OCI-M2 (cell line): ENCODE measurements around the gene VTI1B.
"Not testable (repeated sequence)": the region's sequence is repeated elsewhere in the genome, so short reads cannot be mapped to it uniquely, and the experiment has no call there.

Experiments
- DNase-seq: peaks from one replicate; lab custom pipeline; 2025; ENCODE audit not compliant: unreplicated experiment; lab: John Stamatoyannopoulos, UW

VTI1B gene, protein sequence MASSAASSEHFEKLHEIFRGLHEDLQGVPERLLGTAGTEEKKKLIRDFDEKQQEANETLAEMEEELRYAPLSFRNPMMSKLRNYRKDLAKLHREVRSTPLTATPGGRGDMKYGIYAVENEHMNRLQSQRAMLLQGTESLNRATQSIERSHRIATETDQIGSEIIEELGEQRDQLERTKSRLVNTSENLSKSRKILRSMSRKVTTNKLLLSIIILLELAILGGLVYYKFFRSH

DNA sequence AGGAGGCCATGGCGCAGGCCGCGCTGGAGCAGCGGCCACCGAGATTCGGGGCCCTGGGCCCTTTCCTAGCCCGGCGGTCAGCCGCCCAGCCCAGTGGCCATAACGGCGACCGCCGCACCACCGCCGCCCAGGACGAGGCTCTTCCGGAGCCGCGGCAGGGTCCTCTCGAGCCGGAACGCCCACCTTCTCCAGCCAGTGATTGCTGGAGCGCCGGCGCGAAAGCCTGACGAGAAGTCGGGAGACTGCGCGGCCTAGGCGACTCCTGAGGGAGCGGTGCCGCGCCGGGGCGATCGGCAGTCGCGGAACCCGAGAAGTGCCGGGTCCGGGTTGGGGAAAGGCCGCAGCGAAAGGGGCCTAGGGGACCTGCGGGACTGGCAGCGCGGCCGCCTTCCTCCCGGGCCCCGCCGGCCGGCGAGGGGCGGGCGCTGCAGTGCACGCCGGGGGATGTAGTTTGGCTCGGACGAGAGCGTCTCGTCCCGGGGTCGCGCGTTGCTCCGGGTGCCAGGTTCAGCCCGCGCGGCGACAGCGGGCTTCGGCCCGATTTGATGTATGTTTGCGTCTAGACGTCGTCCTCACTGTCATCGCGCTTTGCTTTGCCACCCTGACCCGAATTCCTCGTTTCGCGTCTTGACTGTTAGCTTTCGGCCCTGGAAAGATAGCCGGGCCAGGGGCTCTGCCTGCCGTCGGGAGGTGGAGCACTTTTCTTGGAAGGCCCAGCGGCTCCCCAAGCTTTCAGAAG, at the start of gene VTI1B:
TSS of gene VTI1B (minus strand) at position 153 of the 739 bp plus-strand sequence. CDS start at position 10, 143 bp downstream.
- peak; percentile 77 for DNase-seq

DNA sequence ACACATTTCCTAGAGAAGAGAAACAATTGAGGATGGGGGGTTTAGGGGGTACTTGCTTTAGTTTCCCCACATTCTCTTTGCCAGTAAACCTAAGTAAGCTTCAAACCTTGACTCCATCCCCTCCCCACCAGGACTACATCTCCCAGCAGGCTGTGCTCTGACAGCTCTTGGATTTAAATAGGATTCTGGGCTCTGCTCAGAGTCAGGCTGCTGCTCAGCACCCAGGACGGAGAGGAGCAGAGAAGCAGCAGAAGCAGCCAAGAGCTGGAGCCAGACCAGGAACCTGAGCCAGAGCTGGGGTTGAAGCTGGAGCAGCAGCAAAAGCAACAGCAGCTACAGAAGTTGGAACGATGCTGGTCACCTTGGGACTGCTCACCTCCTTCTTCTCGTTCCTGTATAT, 47.9 kb upstream of the VTI1B start:
- DNase-seq = no peak

DNA sequence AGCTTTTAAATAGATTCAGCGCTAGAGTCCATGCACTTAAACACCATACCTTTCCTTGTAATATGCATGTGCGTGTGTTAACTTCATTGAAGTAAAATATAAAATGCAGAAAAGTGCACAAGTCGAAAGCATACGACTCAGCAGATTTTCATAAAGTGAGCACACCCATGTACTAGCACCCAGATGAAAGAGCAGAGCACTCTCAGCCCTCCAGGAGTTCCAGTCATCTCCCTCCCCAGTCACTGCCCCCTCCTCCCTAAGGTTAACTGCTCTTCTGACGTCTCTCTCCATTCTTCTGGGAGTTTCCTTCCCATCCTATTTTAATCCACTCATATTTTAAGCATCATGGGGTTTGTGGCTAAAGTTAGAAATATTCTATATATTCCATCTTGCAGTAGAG, 47.4 kb upstream of the VTI1B start:
- DNase-seq = no peak

DNA sequence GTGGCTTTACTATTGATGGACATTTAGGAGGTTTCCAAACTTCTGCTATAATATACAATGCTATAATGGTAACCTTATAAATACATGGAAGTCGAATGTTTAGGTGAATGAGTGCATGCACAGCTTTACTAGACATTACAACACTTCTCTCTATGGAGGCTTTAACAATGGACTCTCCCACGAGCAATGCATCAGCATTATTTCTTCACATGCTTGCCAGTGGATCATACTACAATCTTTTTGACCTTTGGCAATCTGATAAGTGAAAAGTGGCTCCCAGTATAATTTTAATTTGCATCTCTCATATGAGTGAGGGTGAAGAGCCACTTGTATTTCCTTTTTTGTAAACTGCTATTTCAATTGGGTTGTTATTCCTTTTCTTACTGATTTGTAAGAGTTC, 45.4 kb upstream of the VTI1B start:
- no peak for DNase-seq

DNA sequence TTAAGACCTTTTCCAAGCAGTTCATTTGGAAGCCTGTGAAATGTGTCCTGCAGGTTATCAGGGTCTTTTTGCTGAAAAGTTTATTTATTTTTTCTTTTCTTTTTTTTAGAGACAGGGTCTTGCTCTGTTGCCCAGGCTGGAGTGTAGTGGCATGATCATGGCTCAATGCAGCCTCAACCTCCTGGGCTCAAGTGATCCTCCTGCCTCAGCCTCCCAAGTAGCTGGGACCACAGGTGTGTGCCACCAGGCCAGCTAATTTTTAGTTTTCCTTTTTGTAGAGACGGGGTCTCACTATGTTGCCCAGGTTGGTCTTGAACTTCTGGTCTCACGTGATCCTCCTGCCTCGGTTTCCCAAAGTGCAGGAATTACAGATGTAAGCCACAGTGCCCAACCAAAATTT, 45.0 kb upstream of the VTI1B start:
- DNase-seq = not testable (repeated sequence)

DNA sequence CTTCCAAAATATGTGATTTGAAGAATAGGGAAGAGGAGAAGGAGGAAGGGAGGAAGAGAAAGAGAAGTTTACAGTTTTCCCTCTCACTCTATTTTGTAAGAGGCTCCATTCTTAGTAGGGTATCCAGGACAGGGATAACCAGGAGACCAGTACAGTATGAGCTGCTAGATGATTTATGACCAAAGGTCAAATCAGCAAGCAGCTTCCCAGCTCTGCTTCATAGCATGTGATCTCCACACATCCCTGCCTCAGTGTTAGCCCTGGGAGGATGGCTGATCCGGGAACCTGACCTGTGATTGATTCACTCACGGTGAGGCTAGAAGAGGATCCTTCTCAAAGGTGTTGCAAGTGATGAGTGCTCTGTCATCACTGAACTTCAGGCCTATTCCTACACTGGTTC, 43.8 kb upstream of the VTI1B start:
- no peak for DNase-seq

DNA sequence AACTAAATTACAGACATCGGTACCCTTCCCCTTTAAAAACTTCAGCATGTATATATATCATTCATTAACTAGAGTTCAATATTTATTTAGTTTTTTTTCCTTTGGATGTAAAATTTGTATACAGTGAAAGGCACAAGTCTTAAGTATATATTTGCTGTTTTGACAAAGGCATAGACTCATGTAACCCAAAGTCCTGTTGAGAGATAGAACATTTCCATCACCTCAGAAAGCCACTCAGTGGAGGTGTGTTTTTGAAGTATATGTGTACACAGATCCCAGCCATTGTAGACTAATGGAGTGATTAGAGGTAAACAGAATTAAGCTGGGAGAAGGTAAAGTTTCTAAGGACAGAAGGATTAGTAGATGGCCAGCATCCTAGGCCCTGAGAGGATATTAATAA, 42.6 kb upstream of the VTI1B start:
- no peak for DNase-seq

DNA sequence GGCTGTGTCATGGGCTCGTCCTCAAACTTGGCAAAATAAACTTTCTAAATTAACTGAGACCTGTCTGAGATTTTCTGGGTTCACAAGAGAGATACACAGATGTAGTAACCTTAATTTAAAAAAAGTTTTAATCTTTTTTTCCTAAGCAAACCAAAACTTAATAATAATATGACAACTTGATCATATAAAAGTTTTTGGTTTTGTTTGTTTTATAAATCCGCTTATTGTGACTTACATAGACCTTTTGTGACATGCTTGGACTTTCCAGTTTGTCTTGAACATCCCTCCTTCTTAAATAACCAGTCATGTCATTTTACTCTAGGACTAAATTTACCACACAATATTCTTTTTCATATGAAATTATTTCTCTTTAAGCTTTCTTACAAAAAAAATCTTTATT, 35.8 kb upstream of the VTI1B start:
- no peak for DNase-seq

DNA sequence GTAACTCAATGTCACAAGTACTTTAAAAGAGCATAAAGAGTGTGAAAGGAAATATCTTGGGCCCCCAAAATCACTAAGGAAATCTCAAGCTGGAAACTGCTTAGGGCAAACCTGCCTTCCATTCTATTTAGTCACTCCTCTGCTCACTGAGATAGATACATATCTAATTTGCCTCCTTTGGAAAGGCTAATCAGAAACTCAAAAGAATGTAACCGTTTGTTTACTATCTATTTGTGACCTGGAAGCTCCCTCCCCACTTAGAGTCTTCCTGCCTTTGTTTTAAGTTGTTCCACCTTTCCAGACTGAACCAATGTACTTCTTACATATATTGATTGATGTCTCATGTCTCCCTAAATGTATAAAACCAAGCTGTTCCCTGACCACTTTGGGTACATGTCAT, 35.4 kb upstream of the VTI1B start:
- not testable (repeated sequence) for DNase-seq

DNA sequence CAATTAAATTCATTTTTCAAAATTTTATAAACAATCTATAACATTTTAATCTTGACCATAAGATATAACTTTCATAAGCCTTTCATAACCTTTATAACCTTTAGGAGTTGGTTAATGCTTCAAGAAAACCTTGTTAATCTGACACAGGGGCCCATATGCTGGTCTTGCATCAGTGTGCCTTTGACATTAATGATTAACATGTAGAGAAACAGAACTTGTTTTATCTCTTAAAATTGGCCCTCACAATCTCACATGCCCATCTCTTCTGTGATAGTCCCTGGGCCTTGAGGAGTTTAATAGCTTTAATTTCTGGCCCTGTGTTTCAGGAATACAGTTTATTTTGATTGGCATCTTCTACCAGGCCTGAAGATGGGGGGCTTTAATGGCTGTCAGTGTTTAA, 34.9 kb upstream of the VTI1B start:
- not testable (repeated sequence) for DNase-seq

DNA sequence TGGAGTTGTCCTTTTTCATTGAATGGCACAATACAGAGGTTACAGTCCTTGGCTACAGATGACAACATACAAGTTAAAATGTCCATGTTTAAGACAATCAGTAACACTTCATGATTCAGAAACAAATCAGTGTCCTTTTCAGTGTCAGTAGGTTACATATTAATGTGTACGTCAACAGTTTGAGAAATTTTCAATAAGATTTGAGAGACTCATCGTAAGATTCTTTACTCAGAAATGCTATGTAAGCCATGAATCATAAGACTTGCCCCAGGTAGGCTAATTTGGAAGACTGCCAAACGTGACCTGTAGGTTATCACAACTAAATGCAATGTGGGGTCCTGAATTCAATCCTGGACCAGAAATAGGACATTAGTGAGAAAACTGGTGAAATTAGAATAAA, 30.8 kb upstream of the VTI1B start:
- no peak for DNase-seq

DNA sequence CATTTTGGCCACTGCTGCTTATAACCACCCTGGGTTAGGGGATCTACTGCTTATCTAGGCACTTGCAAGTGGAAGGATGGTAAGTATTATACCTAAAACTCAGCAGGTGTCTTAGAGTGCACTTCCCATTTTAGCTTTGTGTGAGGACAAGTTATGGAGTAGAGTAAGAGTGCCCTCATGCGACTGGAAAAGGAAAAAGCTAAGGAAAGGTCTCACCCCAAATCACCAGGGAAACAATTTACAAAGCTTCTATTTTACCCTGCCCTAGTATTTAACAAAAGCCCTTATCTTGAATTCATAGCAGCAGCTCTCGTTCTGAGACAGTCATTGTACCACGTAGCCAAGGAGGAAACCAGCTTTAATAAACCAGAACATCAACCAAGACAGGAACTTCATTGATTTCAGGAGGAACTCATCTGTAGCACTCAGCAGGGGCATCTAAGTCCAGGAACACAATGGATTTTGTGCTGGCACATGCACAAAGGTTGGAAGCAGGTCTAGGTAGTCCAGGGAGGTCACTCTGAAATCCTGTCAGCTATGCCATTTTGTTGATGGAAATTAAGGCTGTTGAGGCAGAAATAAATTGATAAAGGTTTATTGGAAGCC, 30.2 kb upstream of the VTI1B start:
- no peak for DNase-seq

DNA sequence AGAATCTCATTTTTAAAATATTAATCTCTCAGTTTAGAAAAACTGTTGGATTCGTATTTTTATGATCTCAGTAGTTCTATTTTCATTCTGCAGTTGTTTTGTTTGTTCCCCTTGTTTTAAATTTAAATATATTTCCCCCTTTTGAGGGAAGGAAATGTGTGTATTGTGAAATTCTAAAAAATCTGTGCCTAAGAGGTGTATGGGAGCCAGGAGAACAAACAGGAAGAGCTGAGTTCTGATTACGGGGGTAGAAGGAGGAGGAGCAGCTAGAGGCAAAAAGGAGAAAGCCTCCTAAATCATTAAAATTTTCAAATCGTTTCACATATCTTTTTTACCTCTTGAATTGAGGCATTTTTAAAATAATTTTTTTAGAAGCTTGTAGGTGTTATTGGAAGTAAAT, 29.6 kb upstream of the VTI1B start:
- DNase-seq = no peak

DNA sequence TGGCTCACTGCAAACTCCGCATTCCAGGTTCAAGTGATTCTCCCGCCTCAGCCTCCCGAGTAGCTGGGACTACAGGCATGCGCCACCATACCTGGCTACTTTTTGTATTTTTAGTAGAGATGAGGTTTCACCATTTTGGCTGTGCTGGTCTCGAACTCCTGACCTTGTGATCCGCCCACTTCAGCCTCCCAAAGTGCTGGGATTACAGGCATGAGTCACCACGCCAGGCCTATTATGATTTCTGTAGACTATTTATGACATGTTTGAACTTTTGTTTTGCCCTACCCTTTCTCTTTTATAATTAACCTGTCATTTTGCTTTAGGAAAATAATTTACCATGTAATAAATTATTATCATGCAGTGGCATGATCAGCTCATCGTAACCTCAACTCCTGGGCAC, 27.1 kb upstream of the VTI1B start, which contains the start of gene RDH12:
TSS of gene RDH12 (plus strand) at position 395 of the 400 bp plus-strand sequence. CDS start 20,757 bp downstream, outside the sequence.
- not testable (repeated sequence) for DNase-seq

DNA sequence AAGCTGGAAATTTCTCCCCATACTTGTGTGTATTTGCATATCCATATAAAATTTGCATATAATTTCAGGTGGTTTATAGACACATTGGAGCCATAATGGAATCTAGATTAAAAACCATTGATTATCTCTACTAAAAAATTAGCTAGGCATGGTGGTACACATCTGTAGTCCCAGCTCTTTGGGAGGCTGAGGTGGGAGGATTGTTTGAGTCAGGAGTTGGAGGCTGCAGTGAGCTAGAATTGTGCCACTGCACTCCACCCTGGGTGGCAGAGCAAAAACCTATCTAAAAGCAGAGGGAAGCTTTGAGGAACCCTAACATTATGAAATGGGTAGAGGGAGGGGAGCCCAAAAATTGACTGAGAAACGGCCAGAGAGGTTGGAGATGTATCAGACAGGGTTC, 23.7 kb upstream of the VTI1B start:
- DNase-seq = no peak

DNA sequence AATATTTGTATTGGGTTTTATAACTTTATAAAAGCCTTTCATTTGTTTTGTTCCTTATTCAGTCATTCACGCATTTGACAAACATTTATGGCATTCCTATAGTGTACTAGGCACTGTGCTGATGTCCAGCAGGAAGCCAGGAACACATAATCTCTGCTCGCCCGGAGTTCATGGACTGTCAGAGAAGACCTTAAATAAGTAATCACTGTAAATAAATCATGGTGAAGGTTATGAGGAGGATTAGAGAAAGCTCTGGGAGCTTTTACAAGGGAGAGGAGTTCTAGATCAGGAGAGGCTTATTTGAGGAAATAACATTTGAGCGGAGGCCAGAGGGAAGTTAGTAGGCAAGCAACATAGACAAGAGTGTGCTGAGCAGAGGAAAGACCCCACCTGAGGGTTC, 22.6 kb upstream of the VTI1B start:
- no peak for DNase-seq

DNA sequence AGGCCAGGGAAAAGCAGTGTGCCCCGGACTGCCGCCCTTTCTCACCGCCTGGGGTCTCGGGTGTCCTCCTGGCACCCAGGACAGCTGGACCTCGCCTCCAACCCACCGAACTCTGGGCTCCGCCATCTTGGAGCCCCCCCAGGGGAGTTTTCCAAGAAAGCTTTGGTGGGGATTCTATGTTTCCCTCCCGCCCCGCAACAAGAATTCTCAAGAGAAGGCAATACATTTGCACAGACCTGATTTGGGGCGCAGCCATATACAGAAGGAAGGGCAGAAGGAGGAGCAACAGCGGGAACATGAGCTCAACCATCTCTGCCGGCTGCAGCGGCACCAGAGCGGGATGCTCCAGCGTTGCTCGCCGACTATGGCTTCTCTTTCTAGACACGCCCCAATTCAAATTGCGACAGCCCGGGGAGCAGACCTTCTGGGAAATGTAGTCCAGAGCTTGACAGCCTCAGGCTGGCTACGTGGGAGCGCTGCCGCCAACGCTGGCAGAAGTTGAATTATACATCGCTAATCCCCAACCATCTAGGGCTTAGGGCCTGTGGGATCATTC, 21.0 kb upstream of the VTI1B start, which contains the start of gene RDH11:
TSS of gene RDH11 (minus strand) at position 371 of the 556 bp plus-strand sequence. CDS start at position 310, 61 bp downstream.
- DNase-seq = peak; percentile 78

DNA sequence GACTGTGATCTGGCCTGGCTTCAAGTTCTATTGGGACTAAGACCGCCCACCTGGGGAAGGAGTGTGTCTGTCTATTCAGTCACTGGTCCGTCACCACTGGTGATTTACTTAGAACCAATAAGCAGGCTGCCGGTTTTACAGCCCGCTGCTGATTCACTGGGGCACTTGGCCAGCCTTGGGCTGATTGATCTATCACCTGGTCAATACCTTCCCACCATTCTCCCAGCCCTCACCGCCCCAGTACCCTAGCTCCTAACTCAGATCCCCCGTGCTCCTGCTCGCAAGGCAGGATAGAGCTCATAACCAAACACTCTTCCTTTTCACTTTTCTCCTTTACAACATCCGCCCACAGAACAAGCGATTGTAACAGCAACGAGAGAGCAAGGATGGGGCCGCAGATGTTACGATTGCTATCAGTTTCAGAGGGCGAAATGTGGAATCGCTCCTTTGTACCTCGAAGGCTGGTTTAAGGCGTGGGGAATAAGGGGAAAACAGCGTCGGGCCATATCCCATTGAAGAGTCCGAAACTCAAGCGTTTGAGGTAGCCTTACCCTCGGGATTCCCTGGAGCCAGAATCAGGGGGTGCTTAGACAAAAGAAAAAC, 20.5 kb upstream of the VTI1B start:
- peak; percentile 63 for DNase-seq

DNA sequence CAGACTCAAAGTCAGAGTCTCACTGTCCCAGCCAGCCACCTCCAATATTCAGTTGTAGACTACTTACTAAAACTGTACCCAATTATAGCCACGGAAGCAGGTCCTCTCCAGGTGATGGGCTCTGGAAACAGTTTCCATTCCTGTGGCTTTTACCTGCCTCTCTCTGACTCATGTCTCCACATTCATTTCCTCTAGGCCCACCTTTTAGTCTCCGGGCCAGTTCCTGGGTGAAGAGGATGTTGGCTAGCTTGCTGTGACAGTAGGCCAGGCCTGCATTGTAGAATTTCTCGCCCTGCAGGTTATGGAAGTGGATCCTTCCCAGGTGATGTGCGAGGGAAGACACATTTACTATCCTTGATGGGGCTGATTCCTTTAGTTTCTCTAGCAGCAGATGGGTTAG, 15.6 kb upstream of the VTI1B start:
- DNase-seq = no peak

DNA sequence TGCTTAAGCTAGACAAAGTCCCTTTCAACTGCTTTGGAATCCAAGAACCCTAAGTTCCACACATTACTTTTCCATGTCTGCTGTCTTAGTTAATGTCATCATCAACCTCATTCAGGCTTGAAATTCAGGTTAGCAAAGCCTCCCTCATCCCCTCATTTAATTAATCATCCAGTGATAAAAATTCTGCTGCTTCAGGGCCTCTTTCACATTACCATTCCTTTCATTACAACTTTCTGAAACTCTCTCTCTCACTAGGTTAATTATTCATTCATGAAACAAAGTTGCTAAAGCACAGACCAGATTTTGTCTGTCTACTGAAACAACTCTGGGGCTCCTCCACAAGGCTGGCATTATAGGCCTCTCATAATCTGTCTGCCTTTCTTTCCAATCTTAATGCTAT, 9.4 kb upstream of the VTI1B start:
- DNase-seq = no peak

DNA sequence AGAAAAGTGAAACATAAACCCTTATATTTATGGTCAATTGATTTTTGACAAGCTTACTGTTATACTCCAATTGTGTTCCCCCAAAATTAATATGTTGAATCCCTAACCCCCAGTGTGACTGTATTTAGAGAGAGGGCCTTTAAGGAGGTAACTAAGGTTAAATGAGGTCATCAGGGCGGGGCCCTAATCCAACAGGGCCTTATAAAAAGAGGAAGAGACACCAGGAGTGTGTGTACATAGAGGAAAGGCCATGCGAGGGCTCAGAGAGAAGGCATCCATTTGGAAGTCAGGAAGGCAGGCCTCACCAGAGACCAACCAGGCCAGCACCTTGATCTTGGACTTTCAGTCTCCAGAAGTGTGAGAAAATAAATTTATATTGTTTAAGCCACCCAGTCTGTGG, 6.5 kb upstream of the VTI1B start:
- no peak for DNase-seq
